Measurements from ENCODE around the gene CXXC5.

The CXXC5 gene

GRCh38 chr5:139644646-139645429 lies 3.3 kb upstream of the CXXC5 start:
- no peak overlapping the region for H3K9ac ChIP-seq (ENCODE audit: low read depth, low read length)
- H3K27ac ChIP-seq (ENCODE audit: low read length) = no peak overlapping the region
- peaks cover 14% of the 10 kb centered on the region for H3K27me3 ChIP-seq (ENCODE audit: insufficient read depth, low read length, poor library complexity)
- ATAC-seq (ENCODE audit: insufficient read depth, low read depth) (no peak), DNase-seq (no peak)
- H3K79me2 ChIP-seq (ENCODE audit: insufficient read depth, low read length) = peaks cover 13% of the 10 kb centered on the region
- H3K4me3 ChIP-seq (ENCODE audit: low read depth in 1 of 2, low read length in 2 of 2) = no peak overlapping the region
- H3K9me3 ChIP-seq (ENCODE audit: insufficient read depth, low read length, severe bottlenecking) = no peaks in the 10 kb centered on the region
- H3K4me1 ChIP-seq (ENCODE audit: insufficient read depth, low read length) = peaks cover 10% of the 10 kb centered on the region
- H4K20me1 ChIP-seq (ENCODE audit: insufficient read depth, low read length) = peaks cover 13% of the 10 kb centered on the region; the same call in 1 of the 2 replicates
- H3K4me2 ChIP-seq (ENCODE audit: insufficient read depth, low read length) = no peak overlapping the region
- no peaks in the 10 kb centered on the region for H3K36me3 ChIP-seq (ENCODE audit: insufficient read depth, low read length)
- TF ChIP-seq, protein P1, sequence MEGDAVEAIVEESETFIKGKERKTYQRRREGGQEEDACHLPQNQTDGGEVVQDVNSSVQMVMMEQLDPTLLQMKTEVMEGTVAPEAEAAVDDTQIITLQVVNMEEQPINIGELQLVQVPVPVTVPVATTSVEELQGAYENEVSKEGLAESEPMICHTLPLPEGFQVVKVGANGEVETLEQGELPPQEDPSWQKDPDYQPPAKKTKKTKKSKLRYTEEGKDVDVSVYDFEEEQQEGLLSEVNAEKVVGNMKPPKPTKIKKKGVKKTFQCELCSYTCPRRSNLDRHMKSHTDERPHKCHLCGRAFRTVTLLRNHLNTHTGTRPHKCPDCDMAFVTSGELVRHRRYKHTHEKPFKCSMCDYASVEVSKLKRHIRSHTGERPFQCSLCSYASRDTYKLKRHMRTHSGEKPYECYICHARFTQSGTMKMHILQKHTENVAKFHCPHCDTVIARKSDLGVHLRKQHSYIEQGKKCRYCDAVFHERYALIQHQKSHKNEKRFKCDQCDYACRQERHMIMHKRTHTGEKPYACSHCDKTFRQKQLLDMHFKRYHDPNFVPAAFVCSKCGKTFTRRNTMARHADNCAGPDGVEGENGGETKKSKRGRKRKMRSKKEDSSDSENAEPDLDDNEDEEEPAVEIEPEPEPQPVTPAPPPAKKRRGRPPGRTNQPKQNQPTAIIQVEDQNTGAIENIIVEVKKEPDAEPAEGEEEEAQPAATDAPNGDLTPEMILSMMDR (IDR thresholded peaks at IDR 0.05; ENCODE audit: borderline replicate concordance, extremely low read depth, low read length, poor library complexity, severe bottlenecking) = no peak
- H2AFZ ChIP-seq (ENCODE audit: low read depth, low read length) = no peak overlapping the region

DNA sequence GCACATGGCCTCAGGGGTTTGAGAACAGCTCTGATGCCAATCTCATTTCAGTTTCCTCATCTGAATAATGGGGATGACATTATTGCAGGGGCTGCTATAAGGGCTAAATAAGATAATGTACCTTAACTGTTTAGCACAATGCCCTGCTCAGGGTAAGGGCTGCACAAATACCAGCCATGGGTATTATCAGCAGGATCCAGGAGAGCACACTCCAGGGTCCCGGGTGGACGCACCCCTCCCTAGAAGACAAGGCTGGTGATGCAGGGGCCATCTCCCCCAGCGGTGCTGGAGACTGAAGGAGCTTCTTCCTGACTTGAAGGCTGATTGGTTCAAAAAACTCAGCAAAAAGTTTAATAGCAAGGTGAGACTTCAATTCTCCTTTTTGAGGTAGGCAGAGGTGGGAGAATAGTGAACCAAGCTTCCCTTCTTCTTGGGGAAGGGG lies 2.7 kb upstream of the CXXC5 start:
- H3K27ac ChIP-seq (ENCODE audit: low read length) = no peak overlapping the region
- no peaks in the 10 kb centered on the region for H3K36me3 ChIP-seq (ENCODE audit: insufficient read depth, low read length)
- peaks cover 16% of the 10 kb centered on the region for H3K4me1 ChIP-seq (ENCODE audit: insufficient read depth, low read length)
- no peak overlapping the region for H3K4me3 ChIP-seq (ENCODE audit: low read depth in 1 of 2, low read length in 2 of 2)
- no peak overlapping the region for H3K4me2 ChIP-seq (ENCODE audit: insufficient read depth, low read length)
- H3K9me3 ChIP-seq (ENCODE audit: insufficient read depth, low read length, severe bottlenecking) = no peaks in the 10 kb centered on the region
- peaks cover 19% of the 10 kb centered on the region for H3K79me2 ChIP-seq (ENCODE audit: insufficient read depth, low read length)
- no peak overlapping the region for H3K9ac ChIP-seq (ENCODE audit: low read depth, low read length)
- ATAC-seq (ENCODE audit: insufficient read depth, low read depth) = no peak
- peaks cover 14% of the 10 kb centered on the region for H4K20me1 ChIP-seq (ENCODE audit: insufficient read depth, low read length)
- peaks cover 20% of the 10 kb centered on the region for H3K27me3 ChIP-seq (ENCODE audit: insufficient read depth, low read length, poor library complexity)
- DNase-seq = no peak
- no peak for TF ChIP-seq EZH2 (IDR thresholded peaks at IDR 0.05; ENCODE audit: borderline replicate concordance, low read depth, low read length, severe bottlenecking)
- TF ChIP-seq, protein P1 (IDR thresholded peaks at IDR 0.05; ENCODE audit: borderline replicate concordance, extremely low read depth, low read length, poor library complexity, severe bottlenecking) = no peak
- no peak overlapping the region for H2AFZ ChIP-seq (ENCODE audit: low read depth, low read length)

DNA sequence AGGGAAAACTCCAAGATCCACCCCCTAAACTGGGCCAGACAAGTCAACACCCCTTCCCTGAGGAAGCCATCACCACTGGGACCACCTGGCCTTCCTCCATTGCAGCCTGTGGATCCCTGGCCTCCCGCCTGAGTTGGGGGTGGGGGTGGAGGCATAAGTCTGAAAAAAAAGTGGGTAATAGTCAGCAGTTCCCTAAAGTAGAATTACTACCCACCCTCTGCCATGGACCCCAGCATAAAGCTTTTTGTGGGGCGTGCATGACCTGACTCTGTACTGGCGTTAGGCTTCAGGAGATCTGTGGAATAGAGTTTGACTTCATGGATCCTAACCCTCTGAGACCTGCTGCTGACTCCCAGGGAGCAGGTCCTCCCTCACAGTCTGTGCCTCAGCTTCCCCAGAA lies 2.0 kb upstream of the CXXC5 start:
- ATAC-seq (ENCODE audit: insufficient read depth, low read depth) = no peak
- no peak for TF ChIP-seq EZH2 (IDR thresholded peaks at IDR 0.05; ENCODE audit: borderline replicate concordance, low read depth, low read length, severe bottlenecking)
- TF ChIP-seq, protein P1 (IDR thresholded peaks at IDR 0.05; ENCODE audit: borderline replicate concordance, extremely low read depth, low read length, poor library complexity, severe bottlenecking) = no peak
- no peak overlapping the region for H3K27ac ChIP-seq (ENCODE audit: low read length)
- no peak for DNase-seq
- H3K9ac ChIP-seq (ENCODE audit: low read depth, low read length) = no peak overlapping the region
- H4K20me1 ChIP-seq (ENCODE audit: insufficient read depth, low read length) = peaks cover 18% of the 10 kb centered on the region
- no peak overlapping the region for H2AFZ ChIP-seq (ENCODE audit: low read depth, low read length)
- peaks cover 23% of the 10 kb centered on the region for H3K4me1 ChIP-seq (ENCODE audit: insufficient read depth, low read length)
- no peaks in the 10 kb centered on the region for H3K36me3 ChIP-seq (ENCODE audit: insufficient read depth, low read length)
- H3K4me3 ChIP-seq (ENCODE audit: low read depth in 1 of 2, low read length in 2 of 2) = no peak overlapping the region
- no peaks in the 10 kb centered on the region for H3K9me3 ChIP-seq (ENCODE audit: insufficient read depth, low read length, severe bottlenecking)
- H3K4me2 ChIP-seq (ENCODE audit: insufficient read depth, low read length) = no peak overlapping the region
- peaks cover 26% of the 10 kb centered on the region for H3K27me3 ChIP-seq (ENCODE audit: insufficient read depth, low read length, poor library complexity)
- peaks cover 26% of the 10 kb centered on the region for H3K79me2 ChIP-seq (ENCODE audit: insufficient read depth, low read length)

Data from DND-41 (cell line).